Rectal smooth muscle tissue (tissue), 1 donor: ENCODE data around the gene KIR2DL1.
"Not testable (repeated sequence)": the region's sequence is repeated elsewhere in the genome, so short reads cannot be mapped to it uniquely, and the experiment has no call there.

Experiments used
- H3K27ac ChIP-seq: one replicate; pipeline ENCODE4 v1.7.0; 2013; ENCODE audit warnings: low read depth, low read length, inconsistent platforms
- H3K27me3 ChIP-seq: one replicate; pipeline ENCODE4 v1.7.0; 2013; ENCODE audit warnings: low read length; ENCODE audit not compliant: control insufficient read depth, insufficient read depth
- H3K36me3 ChIP-seq: one replicate; pipeline ENCODE4 v1.7.0; 2013; ENCODE audit warnings: low read length; ENCODE audit not compliant: control insufficient read depth, insufficient read depth
- H3K4me1 ChIP-seq: one replicate; pipeline ENCODE4 v1.7.0; 2013; ENCODE audit warnings: low read length; ENCODE audit not compliant: control insufficient read depth, insufficient read depth
- H3K4me3 ChIP-seq: one replicate; pipeline ENCODE4 v1.7.0; 2013; ENCODE audit warnings: low read length
- H3K9ac ChIP-seq: one replicate; pipeline ENCODE4 v1.7.0; 2013; ENCODE audit warnings: low read length

The KIR2DL1 gene

DNA sequence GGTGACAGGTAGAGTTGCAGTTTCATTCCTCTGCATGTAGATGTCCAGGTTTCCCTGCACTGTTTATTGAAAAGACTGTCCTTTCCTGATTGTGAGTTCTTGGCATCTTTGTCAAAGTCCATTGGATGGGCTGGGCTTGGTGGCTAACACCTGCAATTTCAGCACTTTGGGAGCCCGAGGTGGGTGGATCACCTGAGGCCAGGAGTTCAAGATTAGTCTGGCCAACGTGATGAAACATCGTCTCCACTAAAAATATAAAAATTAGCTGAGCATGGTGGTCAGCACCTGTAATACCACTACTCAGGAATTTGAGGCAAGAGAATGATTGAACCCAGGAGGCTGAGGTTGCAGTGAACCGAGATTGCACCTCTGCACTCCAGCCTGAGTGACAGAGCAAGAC, 8.3 kb downstream of the KIR2DL1 start:
- not testable (repeated sequence) for H3K27me3 ChIP-seq, H3K36me3 ChIP-seq, H3K4me3 ChIP-seq, H3K9ac ChIP-seq, H3K27ac ChIP-seq, H3K4me1 ChIP-seq

DNA sequence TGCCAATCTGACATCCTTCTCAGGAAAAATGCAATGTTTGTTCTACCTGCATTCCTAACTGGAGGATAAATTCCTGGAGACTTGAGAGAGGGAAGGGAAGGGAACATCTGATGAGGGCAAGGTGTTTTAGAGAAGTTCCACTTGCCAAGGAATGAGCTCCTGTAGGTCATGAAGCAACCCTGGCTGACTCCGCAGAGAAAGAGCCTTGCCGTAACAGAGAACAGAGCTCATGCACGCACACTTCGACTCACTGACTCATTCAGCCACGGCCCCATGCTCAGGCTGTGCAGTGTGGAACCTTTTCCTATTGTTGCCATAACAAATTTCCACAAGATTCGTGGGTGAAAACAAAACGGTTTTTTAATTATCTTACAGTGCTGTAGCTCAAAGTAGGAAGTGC, 9.3 kb downstream of the KIR2DL1 start:
- not testable (repeated sequence) for H3K4me3 ChIP-seq, H3K4me1 ChIP-seq, H3K36me3 ChIP-seq, H3K27me3 ChIP-seq, H3K9ac ChIP-seq, H3K27ac ChIP-seq

DNA sequence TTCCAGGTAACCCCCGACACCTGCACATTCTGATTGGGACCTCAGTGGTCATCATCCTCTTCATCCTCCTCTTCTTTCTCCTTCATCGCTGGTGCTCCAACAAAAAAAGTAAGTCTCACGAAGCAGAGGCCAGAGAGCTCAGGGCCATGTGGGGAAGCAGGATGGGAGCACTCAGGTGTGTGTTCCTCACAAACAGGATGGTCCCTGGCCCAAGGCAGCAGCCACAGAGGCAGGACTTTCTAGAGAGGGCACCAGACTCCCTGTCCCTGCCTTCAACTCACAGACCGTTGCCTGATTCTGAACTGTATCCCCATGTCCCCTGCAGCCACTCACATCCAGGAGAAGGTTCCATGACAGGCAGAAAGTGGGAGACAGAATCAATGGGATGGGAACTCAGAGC, 13.3 kb downstream of the KIR2DL1 start:
- H3K4me1 ChIP-seq, H3K27ac ChIP-seq, H3K36me3 ChIP-seq, H3K4me3 ChIP-seq, H3K27me3 ChIP-seq, H3K9ac ChIP-seq: not testable (repeated sequence)

DNA sequence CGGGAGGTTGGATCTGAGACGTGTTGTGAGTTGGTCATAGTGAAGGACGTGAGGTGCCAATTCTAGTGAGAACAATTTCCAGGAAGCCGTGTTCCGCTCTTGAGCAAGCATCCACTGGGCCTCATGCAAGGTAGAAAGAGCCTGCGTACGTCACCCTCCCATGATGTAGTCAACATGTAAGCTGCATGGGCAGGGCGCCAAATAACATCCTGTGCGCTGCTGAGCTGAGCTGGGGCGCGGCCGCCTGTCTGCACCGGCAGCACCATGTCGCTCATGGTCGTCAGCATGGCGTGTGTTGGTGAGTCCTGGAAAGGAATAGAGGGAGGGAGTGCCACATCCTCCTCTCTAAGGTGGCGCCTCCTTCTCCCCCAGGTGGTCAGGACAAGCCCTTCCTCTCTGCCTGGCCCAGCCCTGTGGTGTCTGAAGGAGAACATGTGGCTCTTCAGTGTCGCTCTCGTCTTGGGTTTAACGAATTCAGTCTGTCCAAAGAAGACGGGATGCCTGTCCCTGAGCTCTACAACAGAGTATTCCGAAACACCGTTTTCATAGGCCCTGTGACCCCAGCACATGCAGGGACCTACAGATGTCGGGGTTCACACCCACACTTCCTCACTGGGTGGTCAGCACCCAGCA, 16.6 kb downstream of the KIR2DL1 start:
- H3K4me3 ChIP-seq, H3K27me3 ChIP-seq: not testable (repeated sequence)

DNA sequence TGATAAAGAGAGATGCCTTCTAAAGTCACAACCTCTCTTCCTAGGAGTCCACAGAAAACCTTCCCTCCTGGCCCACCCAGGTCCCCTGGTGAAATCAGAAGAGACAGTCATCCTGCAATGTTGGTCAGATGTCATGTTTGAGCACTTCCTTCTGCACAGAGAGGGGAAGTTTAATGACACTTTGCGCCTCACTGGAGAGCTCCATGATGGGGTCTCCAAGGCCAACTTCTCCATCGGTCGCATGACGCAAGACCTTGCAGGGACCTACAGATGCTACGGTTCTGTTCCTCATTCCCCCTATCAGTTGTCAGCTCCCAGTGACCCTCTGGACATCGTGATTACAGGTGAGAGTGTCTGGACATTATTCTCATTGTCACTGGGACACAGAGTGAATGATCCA, 18.6 kb downstream of the KIR2DL1 start:
- H3K27me3 ChIP-seq, H3K36me3 ChIP-seq, H3K9ac ChIP-seq, H3K4me3 ChIP-seq, H3K4me1 ChIP-seq, H3K27ac ChIP-seq: not testable (repeated sequence)

More for the DNA sequence above, 16.6 kb downstream of the KIR2DL1 start:
- not testable (repeated sequence) for H3K36me3 ChIP-seq, H3K4me1 ChIP-seq, H3K27ac ChIP-seq, H3K9ac ChIP-seq

DNA sequence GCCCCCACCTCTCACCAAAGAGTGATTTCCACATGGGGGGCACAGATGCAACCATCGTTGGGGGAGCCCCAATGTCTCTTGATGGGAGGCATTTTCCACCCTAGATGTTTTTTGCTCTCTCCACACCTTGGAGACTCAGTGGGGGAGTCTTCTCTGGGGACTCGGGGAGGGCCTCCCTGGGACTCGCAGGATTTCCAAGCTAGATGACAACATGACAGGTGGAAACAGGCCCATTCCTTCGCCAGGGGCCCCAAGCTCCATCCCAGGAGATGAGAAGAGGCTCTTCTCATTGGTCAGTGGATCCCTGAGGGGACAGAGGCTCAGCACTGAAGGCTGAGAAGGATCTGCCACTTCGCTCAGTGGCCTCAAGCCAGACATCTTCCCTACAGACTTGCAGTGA, 21.1 kb downstream of the KIR2DL1 start:
- H3K9ac ChIP-seq: no peak overlapping the region
- no peaks in the 10 kb centered on the region for H3K4me1 ChIP-seq
- no peaks in the 10 kb centered on the region for H3K36me3 ChIP-seq

DNA sequence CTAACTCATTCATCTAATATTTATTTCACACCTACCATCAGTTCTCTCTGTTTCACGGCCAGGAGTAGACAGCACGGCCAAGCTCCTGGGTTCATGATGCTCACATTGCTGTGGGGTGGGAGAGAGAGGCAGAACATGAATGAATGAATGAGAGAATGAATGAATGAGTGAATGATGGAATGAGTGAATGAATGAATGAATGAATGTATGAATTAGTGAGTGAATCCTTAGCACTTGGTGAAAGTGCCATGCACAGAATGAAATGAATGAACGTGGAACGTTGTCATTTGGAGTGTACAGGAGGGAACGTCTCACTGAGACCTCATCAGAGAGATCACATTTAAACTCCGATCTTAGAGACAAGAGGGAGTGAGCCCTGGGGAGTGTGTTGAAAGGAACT, 21.9 kb downstream of the KIR2DL1 start:
- Histone ChIP-seq H3K9ac (no peak overlapping the region), H3K36me3 (no peaks in the 10 kb centered on the region), H3K4me1 (no peaks in the 10 kb centered on the region), H3K27ac (no peak overlapping the region), H3K27me3 (no peaks in the 10 kb centered on the region), H3K4me3 (no peak overlapping the region)

More for the DNA sequence above, 21.1 kb downstream of the KIR2DL1 start:
- H3K27ac ChIP-seq: no peak overlapping the region
- no peak overlapping the region for H3K4me3 ChIP-seq
- no peaks in the 10 kb centered on the region for H3K27me3 ChIP-seq

DNA sequence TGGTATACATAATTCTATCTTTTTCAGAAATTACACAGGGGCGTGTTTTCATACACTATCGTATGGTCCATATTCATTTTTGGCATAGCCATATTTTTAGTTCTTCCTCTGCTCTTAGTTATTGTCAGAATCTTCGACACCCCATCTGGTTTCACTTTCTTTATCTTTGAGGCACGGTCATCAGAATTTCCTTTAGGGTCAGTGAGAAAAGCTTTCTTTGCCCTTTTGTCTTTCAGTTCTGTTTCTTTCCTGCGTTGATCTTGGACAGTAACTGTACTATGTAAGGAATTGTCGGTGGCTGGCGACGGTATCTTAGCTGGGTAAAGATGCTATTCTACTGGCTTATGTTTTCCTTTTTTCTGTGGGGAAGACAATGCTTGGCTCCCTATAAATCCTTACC, 23.2 kb downstream of the KIR2DL1 start:
- no peaks in the 10 kb centered on the region for H3K4me1 ChIP-seq
- no peak overlapping the region for H3K9ac ChIP-seq
- H3K27me3 ChIP-seq: no peaks in the 10 kb centered on the region
- H3K4me3 ChIP-seq: peak overlapping the region; percentile 29
- H3K36me3 ChIP-seq: no peaks in the 10 kb centered on the region
- no peak overlapping the region for H3K27ac ChIP-seq

DNA sequence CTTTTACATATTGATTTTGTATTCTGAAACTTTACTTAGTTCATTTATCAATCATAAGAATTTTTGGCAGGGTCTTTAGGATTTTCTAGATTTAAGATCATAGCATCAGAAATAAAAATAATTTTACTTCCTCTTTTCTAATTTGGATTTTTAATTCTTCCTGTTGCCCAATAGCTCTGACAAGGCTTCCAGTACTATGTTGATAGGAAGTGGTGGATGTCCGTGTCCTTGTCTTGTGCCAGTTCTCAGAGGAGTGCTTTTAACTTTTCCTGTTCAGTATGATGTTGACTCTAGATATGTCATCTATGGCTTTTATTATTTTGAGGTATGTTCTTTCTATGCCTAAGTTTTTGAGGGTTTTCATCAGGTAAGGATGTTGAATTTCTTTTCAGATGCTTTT, 26.2 kb downstream of the KIR2DL1 start:
- Histone ChIP-seq H3K4me1 (no peaks in the 10 kb centered on the region), H3K36me3 (no peaks in the 10 kb centered on the region), H3K4me3 (no peak overlapping the region), H3K27ac (no peak overlapping the region), H3K9ac (no peak overlapping the region), H3K27me3 (no peaks in the 10 kb centered on the region)

DNA sequence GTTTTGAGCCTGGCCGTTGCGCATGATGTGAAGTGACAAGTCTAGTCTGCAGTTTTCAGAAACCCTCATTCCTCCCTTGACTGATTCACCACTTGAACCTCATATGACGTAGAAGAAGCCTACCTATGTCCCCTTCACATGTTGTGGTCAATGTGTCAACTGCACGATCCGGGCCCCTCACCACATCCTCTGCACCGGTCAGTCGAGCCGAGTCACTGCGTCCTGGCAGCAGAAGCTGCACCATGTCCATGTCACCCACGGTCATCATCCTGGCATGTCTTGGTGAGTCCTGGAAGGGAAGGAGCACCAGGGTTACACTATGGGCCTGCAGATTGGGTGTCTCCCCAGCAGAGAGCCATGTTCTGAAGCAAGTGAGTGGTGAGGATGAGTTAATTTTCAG, 33.8 kb downstream of the KIR2DL1 start, which contains the start of gene KIR2DL4:
TSS of gene KIR2DL4 (plus strand) at position 201 of the 400 bp plus-strand sequence. CDS start at position 243, 42 bp downstream.
- Histone ChIP-seq H3K27me3 (no peaks in the 10 kb centered on the region), H3K4me1 (no peaks in the 10 kb centered on the region), H3K4me3 (no peak within 1 kb of the TSS), H3K27ac (no peak within 1 kb of the TSS), H3K36me3 (no peaks in the 10 kb centered on the region), H3K9ac (no peak within 1 kb of the TSS)

DNA sequence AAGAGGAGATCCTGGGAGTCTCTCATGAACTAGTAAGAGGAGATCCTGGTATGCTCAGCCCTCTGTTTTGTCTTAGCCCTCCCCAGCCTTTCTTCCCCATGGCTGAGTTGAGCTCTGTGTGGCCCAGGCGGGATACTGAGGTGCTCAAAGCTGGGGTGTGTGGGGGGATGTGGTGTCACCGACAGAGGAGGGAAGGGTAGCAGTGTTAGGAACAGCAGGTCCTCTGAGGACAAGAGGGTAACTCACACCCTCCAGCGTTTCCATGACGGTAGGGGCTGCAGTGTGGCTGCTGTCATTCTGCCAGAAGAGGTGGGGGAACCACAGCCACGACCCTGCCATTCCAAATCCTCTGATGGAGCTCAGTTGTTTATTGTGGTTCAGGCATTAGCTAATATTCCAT, 34.5 kb downstream of the KIR2DL1 start:
- no peak overlapping the region for H3K9ac ChIP-seq
- H3K36me3 ChIP-seq: no peaks in the 10 kb centered on the region
- no peaks in the 10 kb centered on the region for H3K4me1 ChIP-seq
- no peak overlapping the region for H3K4me3 ChIP-seq
- no peaks in the 10 kb centered on the region for H3K27me3 ChIP-seq
- no peak overlapping the region for H3K27ac ChIP-seq

DNA sequence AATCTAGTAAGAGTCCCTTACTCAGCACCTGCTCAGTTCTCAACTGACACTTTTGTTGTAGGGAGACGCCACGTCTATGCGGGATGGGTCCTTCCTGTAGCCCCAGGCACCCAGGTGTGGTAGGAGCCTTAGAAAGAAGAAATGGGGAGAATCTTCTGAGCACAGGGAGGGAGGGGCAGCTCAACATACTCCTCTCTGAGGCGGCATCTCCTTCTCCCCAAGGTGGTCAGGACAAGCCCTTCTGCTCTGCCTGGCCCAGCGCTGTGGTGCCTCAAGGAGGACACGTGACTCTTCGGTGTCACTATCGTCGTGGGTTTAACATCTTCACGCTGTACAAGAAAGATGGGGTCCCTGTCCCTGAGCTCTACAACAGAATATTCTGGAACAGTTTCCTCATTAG, 35.0 kb downstream of the KIR2DL1 start:
- Histone ChIP-seq H3K4me3 (no peak overlapping the region), H3K27ac (no peak overlapping the region), H3K27me3 (no peaks in the 10 kb centered on the region), H3K36me3 (no peaks in the 10 kb centered on the region), H3K4me1 (no peaks in the 10 kb centered on the region), H3K9ac (no peak overlapping the region)

DNA sequence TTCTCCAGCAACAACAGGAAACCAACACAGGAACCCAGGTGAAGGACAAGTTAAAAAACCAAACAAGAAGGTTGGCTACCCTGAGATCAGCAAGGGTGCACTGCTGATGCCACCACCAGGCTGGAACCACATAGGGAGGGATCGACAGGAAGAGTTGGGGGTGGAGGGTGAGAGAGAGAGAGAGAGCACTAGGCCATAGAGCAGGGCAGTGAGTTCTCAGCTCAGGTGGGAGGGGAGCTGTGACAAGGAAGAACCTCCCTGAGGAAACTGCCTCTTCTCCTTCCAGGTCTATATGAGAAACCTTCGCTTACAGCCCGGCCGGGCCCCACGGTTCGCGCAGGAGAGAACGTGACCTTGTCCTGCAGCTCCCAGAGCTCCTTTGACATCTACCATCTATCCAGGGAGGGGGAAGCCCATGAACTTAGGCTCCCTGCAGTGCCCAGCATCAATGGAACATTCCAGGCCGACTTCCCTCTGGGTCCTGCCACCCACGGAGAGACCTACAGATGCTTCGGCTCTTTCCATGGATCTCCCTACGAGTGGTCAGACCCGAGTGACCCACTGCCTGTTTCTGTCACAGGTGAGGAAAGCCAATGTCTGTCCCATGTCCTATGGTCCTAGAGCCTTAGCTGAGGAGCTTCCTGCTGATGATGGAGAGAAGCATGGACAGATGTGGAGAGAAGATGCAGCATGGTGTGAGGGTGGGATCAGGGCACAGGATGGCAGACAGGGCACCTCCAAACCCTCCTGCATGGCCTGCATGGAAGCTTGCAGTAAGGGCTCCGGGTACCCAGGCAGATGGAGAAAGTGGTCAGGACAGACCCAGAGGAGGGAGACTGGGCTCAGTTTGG, 36.3 kb downstream of the KIR2DL1 start:
- Histone ChIP-seq H3K27me3 (no peaks in the 10 kb centered on the region), H3K9ac (no peak overlapping the region), H3K4me1 (no peaks in the 10 kb centered on the region), H3K27ac (no peak overlapping the region), H3K4me3 (no peak overlapping the region), H3K36me3 (no peaks in the 10 kb centered on the region)
